Measurements from ENCODE around the gene CHPF.

Gene CHPF

GRCh38 chr2:219557791-219558785 is 14.5 kb upstream of the CHPF start:
- no peak for DNase-seq
- peaks cover 11% of the 10 kb centered on the region for H3K79me1 ChIP-seq (ENCODE audit: low read length)
- no peak overlapping the region for H2BK12ac ChIP-seq (ENCODE audit: low read length)
- no peak overlapping the region for H3K4me3 ChIP-seq (ENCODE audit: low read depth, low read length)
- no peak overlapping the region for H3K23ac ChIP-seq (ENCODE audit: low read length)
- no peak overlapping the region for H2BK120ac ChIP-seq (ENCODE audit: insufficient read depth, low read length, poor library complexity)
- no peaks in the 10 kb centered on the region for H3K27me3 ChIP-seq (ENCODE audit: insufficient read depth, low read length)
- H3K36me3 ChIP-seq (ENCODE audit: control insufficient read depth in 1 of 2, insufficient read depth in 2 of 2, low read length in 2 of 2): peaks cover 54 to 62% of the 10 kb centered on the region in 2 experiments
- H3K4ac ChIP-seq (ENCODE audit: low read depth, low read length): no peak overlapping the region
- H3K4me1 ChIP-seq (ENCODE audit: control insufficient read depth in 1 of 2, insufficient read depth in 2 of 2, low read length in 2 of 2): peaks cover 23% of the 10 kb centered on the region in 2 experiments
- H2AK5ac ChIP-seq (ENCODE audit: low read length): no peak overlapping the region
- H3K27ac ChIP-seq (ENCODE audit: low read depth, low read length): no peak overlapping the region
- H4K91ac ChIP-seq (ENCODE audit: low read depth, low read length): no peak overlapping the region
- H2AFZ ChIP-seq (ENCODE audit: insufficient read depth, low read length, poor library complexity): no peak overlapping the region
- H3K79me2 ChIP-seq (ENCODE audit: control insufficient read depth, insufficient read depth, low read length, poor library complexity): no peaks in the 10 kb centered on the region
- WGBS (ENCODE audit: extremely low coverage, insufficient coverage, insufficient read length): no CpG with 5 or more reads among the region's 25 CpGs
- no peak overlapping the region for H3K18ac ChIP-seq (ENCODE audit: low read length)
- no peak overlapping the region for H3K14ac ChIP-seq (ENCODE audit: low read length)
- no peak overlapping the region for H3K9ac ChIP-seq (ENCODE audit: low read length)
- no peak overlapping the region for H4K12ac ChIP-seq (ENCODE audit: low read depth, low read length)
- no peaks in the 10 kb centered on the region for H3K9me3 ChIP-seq (ENCODE audit: insufficient read depth, low read depth, low read length)
- H3K4me2 ChIP-seq (ENCODE audit: low read length): no peak overlapping the region
- H4K8ac ChIP-seq (ENCODE audit: low read depth, low read length): no peak overlapping the region
- no peak overlapping the region for H2BK5ac ChIP-seq (ENCODE audit: low read depth, low read length, poor library complexity)

GRCh38 chr2:219557320-219557719 is 13.7 kb upstream of the CHPF start:
- peaks cover 46 to 54% of the 10 kb centered on the region in 2 experiments for H3K36me3 ChIP-seq (ENCODE audit: control insufficient read depth in 1 of 2, insufficient read depth in 2 of 2, low read length in 2 of 2)
- H3K18ac ChIP-seq (ENCODE audit: low read length): no peak overlapping the region
- no peak overlapping the region for H2AK5ac ChIP-seq (ENCODE audit: low read length)
- H3K27ac ChIP-seq (ENCODE audit: low read depth, low read length): no peak overlapping the region
- no peak overlapping the region for H4K91ac ChIP-seq (ENCODE audit: low read depth, low read length)
- no peak overlapping the region for H4K8ac ChIP-seq (ENCODE audit: low read depth, low read length)
- no peaks in the 10 kb centered on the region for H3K9me3 ChIP-seq (ENCODE audit: insufficient read depth, low read depth, low read length)
- H3K79me1 ChIP-seq (ENCODE audit: low read length): peaks cover 12% of the 10 kb centered on the region
- H3K23ac ChIP-seq (ENCODE audit: low read length): no peak overlapping the region
- no peak overlapping the region for H3K4me3 ChIP-seq (ENCODE audit: low read depth, low read length)
- no peak overlapping the region for H3K14ac ChIP-seq (ENCODE audit: low read length)
- H3K27me3 ChIP-seq (ENCODE audit: insufficient read depth, low read length): no peaks in the 10 kb centered on the region
- no peak overlapping the region for H3K4me2 ChIP-seq (ENCODE audit: low read length)
- no peaks in the 10 kb centered on the region for H3K79me2 ChIP-seq (ENCODE audit: control insufficient read depth, insufficient read depth, low read length, poor library complexity)
- H4K12ac ChIP-seq (ENCODE audit: low read depth, low read length): no peak overlapping the region
- no CpG with 5 or more reads among the region's 21 CpGs for WGBS (ENCODE audit: extremely low coverage, insufficient coverage, insufficient read length)
- no peak overlapping the region for H2BK5ac ChIP-seq (ENCODE audit: low read depth, low read length, poor library complexity)
- no peak overlapping the region for H2BK120ac ChIP-seq (ENCODE audit: insufficient read depth, low read length, poor library complexity)
- DNase-seq: no peak
- H3K4ac ChIP-seq (ENCODE audit: low read depth, low read length): no peak overlapping the region
- H2AFZ ChIP-seq (ENCODE audit: insufficient read depth, low read length, poor library complexity): no peak overlapping the region
- H3K9ac ChIP-seq (ENCODE audit: low read length): no peak overlapping the region
- H3K4me1 ChIP-seq (ENCODE audit: control insufficient read depth in 1 of 2, insufficient read depth in 2 of 2, low read length in 2 of 2): peaks cover 21 to 24% of the 10 kb centered on the region in 2 experiments
- no peak overlapping the region for H2BK12ac ChIP-seq (ENCODE audit: low read length)

GRCh38 chr2:219556413-219556812 is 12.8 kb upstream of the CHPF start:
- H3K4me2 ChIP-seq (ENCODE audit: low read length): no peak overlapping the region
- no peak overlapping the region for H3K27ac ChIP-seq (ENCODE audit: low read depth, low read length)
- WGBS (ENCODE audit: extremely low coverage, insufficient coverage, insufficient read length): no CpG with 5 or more reads among the region's 19 CpGs
- no peak overlapping the region for H2AFZ ChIP-seq (ENCODE audit: insufficient read depth, low read length, poor library complexity)
- H3K4ac ChIP-seq (ENCODE audit: low read depth, low read length): no peak overlapping the region
- peak overlapping the region; percentile 16 for H3K4me3 ChIP-seq (ENCODE audit: low read depth, low read length)
- H2AK5ac ChIP-seq (ENCODE audit: low read length): no peak overlapping the region
- H3K14ac ChIP-seq (ENCODE audit: low read length): no peak overlapping the region
- no peak overlapping the region for H3K9ac ChIP-seq (ENCODE audit: low read length)
- H2BK12ac ChIP-seq (ENCODE audit: low read length): no peak overlapping the region
- no peak overlapping the region for H4K91ac ChIP-seq (ENCODE audit: low read depth, low read length)
- H3K23ac ChIP-seq (ENCODE audit: low read length): no peak overlapping the region
- peaks cover 39 to 47% of the 10 kb centered on the region in 2 experiments for H3K36me3 ChIP-seq (ENCODE audit: control insufficient read depth in 1 of 2, insufficient read depth in 2 of 2, low read length in 2 of 2)
- no peaks in the 10 kb centered on the region for H3K79me2 ChIP-seq (ENCODE audit: control insufficient read depth, insufficient read depth, low read length, poor library complexity)
- H3K4me1 ChIP-seq (ENCODE audit: control insufficient read depth in 1 of 2, insufficient read depth in 2 of 2, low read length in 2 of 2): peaks cover 17 to 20% of the 10 kb centered on the region in 2 experiments
- H3K79me1 ChIP-seq (ENCODE audit: low read length): peaks cover 9% of the 10 kb centered on the region
- H4K8ac ChIP-seq (ENCODE audit: low read depth, low read length): no peak overlapping the region
- no peaks in the 10 kb centered on the region for H3K9me3 ChIP-seq (ENCODE audit: insufficient read depth, low read depth, low read length)
- no peak overlapping the region for H2BK120ac ChIP-seq (ENCODE audit: insufficient read depth, low read length, poor library complexity)
- no peak overlapping the region for H3K18ac ChIP-seq (ENCODE audit: low read length)
- H2BK5ac ChIP-seq (ENCODE audit: low read depth, low read length, poor library complexity): no peak overlapping the region
- no peaks in the 10 kb centered on the region for H3K27me3 ChIP-seq (ENCODE audit: insufficient read depth, low read length)
- no peak overlapping the region for H4K12ac ChIP-seq (ENCODE audit: low read depth, low read length)
- DNase-seq: no peak

GRCh38 chr2:219555956-219556355 is 12.3 kb upstream of the CHPF start:
- Histone ChIP-seq H3K79me2 (ENCODE audit: control insufficient read depth, insufficient read depth, low read length, poor library complexity) (no peaks in the 10 kb centered on the region), H3K27me3 (ENCODE audit: insufficient read depth, low read length) (no peaks in the 10 kb centered on the region)
- no CpG with 5 or more reads among the region's 20 CpGs for WGBS (ENCODE audit: extremely low coverage, insufficient coverage, insufficient read length)

More at GRCh38 chr2:219555956-219556355, 12.3 kb upstream of the CHPF start:
- Histone ChIP-seq H3K18ac (ENCODE audit: low read length) (no peak overlapping the region), H3K14ac (ENCODE audit: low read length) (no peak overlapping the region), H3K27ac (ENCODE audit: low read depth, low read length) (no peak overlapping the region), H2BK120ac (ENCODE audit: insufficient read depth, low read length, poor library complexity) (no peak overlapping the region), H2AFZ (ENCODE audit: insufficient read depth, low read length, poor library complexity) (no peak overlapping the region), H3K23ac (ENCODE audit: low read length) (no peak overlapping the region), H3K4me2 (ENCODE audit: low read length) (no peak overlapping the region), H2BK5ac (ENCODE audit: low read depth, low read length, poor library complexity) (no peak overlapping the region), H3K4me3 (ENCODE audit: low read depth, low read length) (no peak overlapping the region), H3K9ac (ENCODE audit: low read length) (no peak overlapping the region), H2BK12ac (ENCODE audit: low read length) (no peak overlapping the region), H2AK5ac (ENCODE audit: low read length) (no peak overlapping the region), H3K36me3 (ENCODE audit: control insufficient read depth in 1 of 2, insufficient read depth in 2 of 2, low read length in 2 of 2) (peaks cover 37 to 46% of the 10 kb centered on the region in 2 experiments), H3K79me1 (ENCODE audit: low read length) (peaks cover 6% of the 10 kb centered on the region), H3K4me1 (ENCODE audit: control insufficient read depth in 1 of 2, insufficient read depth in 2 of 2, low read length in 2 of 2) (peaks cover 17% of the 10 kb centered on the region in 2 experiments), H4K8ac (ENCODE audit: low read depth, low read length) (no peak overlapping the region), H4K91ac (ENCODE audit: low read depth, low read length) (no peak overlapping the region), H4K12ac (ENCODE audit: low read depth, low read length) (no peak overlapping the region), H3K4ac (ENCODE audit: low read depth, low read length) (no peak overlapping the region), H3K9me3 (ENCODE audit: insufficient read depth, low read depth, low read length) (no peaks in the 10 kb centered on the region)
- no peak for DNase-seq
